ENCODE data around the gene MEGF11. TPM values are rescaled to one million over a fixed set of nuclear protein-coding genes. Genes with fewer than 3 reads are reported as not detected.

MEGF11 gene
- total RNA-seq, 1 experiment from 2014 or later, result 1.2 TPM

GRCh38 chr15:65958835-65959234 lies 294.7 kb downstream of the MEGF11 start:
- no peaks in the 10 kb centered on the region for H3K9me3 Mint-ChIP-seq

More at GRCh38 chr15:65958835-65959234, 294.7 kb downstream of the MEGF11 start:
- Mint-ChIP-seq H3K27me3 (ENCODE audit: low read depth) (no peaks in the 10 kb centered on the region), H3K4me3 (no peak overlapping the region), H3K4me1 (peaks cover 30 to 36% of the 10 kb centered on the region in 2 experiments), H3K36me3 (ENCODE audit: insufficient read depth in 1 of 3, low read depth in 3 of 3) (no peaks in the 10 kb centered on the region; a peak in 1 of 7 replicates), H3K27ac (no peak overlapping the region; a peak in 1 of 7 replicates)
- no peak overlapping the region for H3K14ac ChIP-seq (ENCODE audit: insufficient read depth, low read length)
- no peak overlapping the region for H2BK120ac ChIP-seq (ENCODE audit: low read depth, low read length, poor library complexity, severe bottlenecking)
- H2BK5ac ChIP-seq (ENCODE audit: insufficient read length, low read length), result no peak overlapping the region
- H4K8ac ChIP-seq (replicated peaks; ENCODE audit: insufficient read length, low read depth, low read length), result no peak overlapping the region
- H3K9ac ChIP-seq (ENCODE audit: extremely low read depth, insufficient read length, low read length), result no peak overlapping the region
- no peak overlapping the region for H3K56ac ChIP-seq (ENCODE audit: insufficient read length, low read depth, low read length)
- H4K5ac ChIP-seq (ENCODE audit: insufficient read length, low read depth, low read length), result no peak overlapping the region
- no peak overlapping the region for H3K4ac ChIP-seq (ENCODE audit: low read depth, low read length)
- no peak overlapping the region for H3K27ac ChIP-seq (ENCODE audit: insufficient read length, low read depth, low read length)
- peaks cover 14% of the 10 kb centered on the region for H3K4me1 ChIP-seq (ENCODE audit: insufficient read depth, low read length)
- no peaks in the 10 kb centered on the region for H3K27me3 ChIP-seq (ENCODE audit: insufficient read depth, low read length)
- no peak overlapping the region for H4K91ac ChIP-seq (ENCODE audit: insufficient read length, low read depth, low read length)
- DNase-seq, result no peak
- no peak overlapping the region for H2BK15ac ChIP-seq (ENCODE audit: low read depth, low read length)
- no peak overlapping the region for H2AK5ac ChIP-seq (ENCODE audit: insufficient read length, low read length)
- H2AFZ ChIP-seq (ENCODE audit: low read length), result no peak overlapping the region
- H2BK20ac ChIP-seq (ENCODE audit: low read depth, low read length, poor library complexity, severe bottlenecking), result no peak overlapping the region
- H3K79me1 ChIP-seq (ENCODE audit: insufficient read depth, low read depth, low read length, poor library complexity, severe bottlenecking), result no peaks in the 10 kb centered on the region
- no CpG with 5 or more reads among the region's 3 CpGs for WGBS (ENCODE audit: extremely low coverage, insufficient read length, low lambda C conversion rate)
- no peak overlapping the region for H3T11ph ChIP-seq (ENCODE audit: low read length)
- no peak overlapping the region for H3K4me2 ChIP-seq (ENCODE audit: insufficient read depth, insufficient read length, low read length)
- TF ChIP-seq CTCF (conservative IDR thresholded peaks at IDR 0.05), result no peak
- no peak overlapping the region for H3K18ac ChIP-seq (ENCODE audit: insufficient read length, low read depth, low read length)
- no peaks in the 10 kb centered on the region for H4K20me1 ChIP-seq (ENCODE audit: control insufficient read depth, insufficient read depth, insufficient read length)
- H2BK12ac ChIP-seq (ENCODE audit: insufficient read length, low read depth, low read length), result no peak overlapping the region
- H3K23me2 ChIP-seq (ENCODE audit: insufficient read length, low read depth, low read length, poor library complexity, severe bottlenecking), result no peaks in the 10 kb centered on the region
- H3K23ac ChIP-seq (ENCODE audit: insufficient read length, low read depth, low read length), result no peak overlapping the region
- no peaks in the 10 kb centered on the region for H3K79me2 ChIP-seq (ENCODE audit: insufficient read depth, low read length)
- H3K9me3 ChIP-seq (ENCODE audit: control insufficient read depth, low read depth, low read length), result no peaks in the 10 kb centered on the region
